Mesodermal cell (in vitro differentiated cells): ENCODE measurements around the gene NLK.

ENCODE experiments used
- H3K27ac ChIP-seq: 2 replicates; pipeline ENCODE4 v1.7.0; 2013; ENCODE audit warnings: mild to moderate bottlenecking, low read depth, low read length, moderate library complexity; ENCODE audit not compliant: severe bottlenecking
- H3K36me3 ChIP-seq: 2 replicates; pipeline ENCODE4 v1.7.1; 2013; ENCODE audit warnings: mild to moderate bottlenecking, low read length, moderate library complexity; ENCODE audit not compliant: control insufficient read depth, insufficient read depth
- H3K4me1 ChIP-seq: one replicate; pipeline ENCODE4 v1.7.1; 2013; ENCODE audit warnings: mild to moderate bottlenecking, low read length; ENCODE audit not compliant: insufficient read depth, control insufficient read depth, poor library complexity, severe bottlenecking
- H3K4me3 ChIP-seq: 2 replicates; pipeline ENCODE4 v1.7.0; 2013; ENCODE audit warnings: low read length, control low read depth, mild to moderate bottlenecking; ENCODE audit not compliant: insufficient read depth, poor library complexity, severe bottlenecking; ENCODE audit errors: extremely low read depth
- H3K9me3 ChIP-seq: 2 replicates; pipeline ENCODE4 v1.7.1; 2013; ENCODE audit warnings: mild to moderate bottlenecking, low read length, moderate library complexity; ENCODE audit not compliant: control insufficient read depth
- WGBS, 2 experiments: methylation state at CpG; one replicate each; pipeline ENCODE4 v1.1.5; 2013; ENCODE audit warnings: missing lambda C conversion rate in 2 of 2; ENCODE audit not compliant: insufficient coverage in 2 of 2; 5-methylcytosine and 5-hydroxymethylcytosine counted together

NLK gene

GRCh38 chr17:28112181-28112580, 69.7 kb downstream of the NLK start:
- WGBS, 2 experiments = 100% methylated on average over 1 of the region's 1 CpG; no CpG with 5 or more reads in 1 of the 2 experiments
- H3K27ac ChIP-seq = peak overlapping the region; percentile 50
- peaks cover under 1% of the 10 kb centered on the region for H3K36me3 ChIP-seq
- no peaks in the 10 kb centered on the region for H3K9me3 ChIP-seq
- peaks cover 17% of the 10 kb centered on the region for H3K4me1 ChIP-seq
- no peak overlapping the region for H3K4me3 ChIP-seq

- no peak overlapping the region for H3K4me3 ChIP-seq
Measured at GRCh38 chr17:28112606-28113005, 70.1 kb downstream of the NLK start.

GRCh38 chr17:28113269-28113668, 70.8 kb downstream of the NLK start:
- Histone ChIP-seq H3K36me3 (peaks cover 3% of the 10 kb centered on the region), H3K4me1 (peaks cover 18% of the 10 kb centered on the region), H3K9me3 (no peaks in the 10 kb centered on the region), H3K4me3 (no peak overlapping the region), H3K27ac (no peak overlapping the region)

More at GRCh38 chr17:28112606-28113005, 70.1 kb downstream of the NLK start:
- Histone ChIP-seq H3K36me3 (peaks cover 3% of the 10 kb centered on the region), H3K4me1 (peaks cover 18% of the 10 kb centered on the region), H3K27ac (peak overlapping the region; percentile 50), H3K9me3 (no peaks in the 10 kb centered on the region)
- WGBS, 2 experiments = 100% methylated on average over 1 of the region's 2 CpGs; no CpG with 5 or more reads in 1 of the 2 experiments

- Histone ChIP-seq H3K27ac (no peak overlapping the region), H3K9me3 (no peaks in the 10 kb centered on the region), H3K4me1 (peaks cover 18% of the 10 kb centered on the region), H3K4me3 (no peak overlapping the region), H3K36me3 (peaks cover 3% of the 10 kb centered on the region)
- WGBS, 2 experiments = 100% methylated on average over 1 of the region's 1 CpG; no CpG with 5 or more reads in 1 of the 2 experiments
Measured at GRCh38 chr17:28115046-28115445, 72.6 kb downstream of the NLK start.

- Histone ChIP-seq H3K27ac (no peak overlapping the region), H3K36me3 (peaks cover 3% of the 10 kb centered on the region)
Measured at GRCh38 chr17:28117304-28117703, 74.8 kb downstream of the NLK start.

GRCh38 chr17:28118362-28118761, 75.9 kb downstream of the NLK start:
- Histone ChIP-seq H3K9me3 (no peaks in the 10 kb centered on the region), H3K4me3 (no peak overlapping the region), H3K36me3 (peaks cover 12% of the 10 kb centered on the region), H3K27ac (no peak overlapping the region), H3K4me1 (peaks cover 7% of the 10 kb centered on the region)
- WGBS, 2 experiments = no CpG with 5 or more reads among the region's 1 CpG

More at GRCh38 chr17:28117304-28117703, 74.8 kb downstream of the NLK start:
- Histone ChIP-seq H3K9me3 (no peaks in the 10 kb centered on the region), H3K4me1 (peaks cover 9% of the 10 kb centered on the region), H3K4me3 (no peak overlapping the region)

GRCh38 chr17:28119046-28119445, 76.6 kb downstream of the NLK start:
- peaks cover 3% of the 10 kb centered on the region for H3K4me1 ChIP-seq
- WGBS, 2 experiments = 100% methylated on average over 1 of the region's 2 CpGs; no CpG with 5 or more reads in 1 of the 2 experiments
- H3K9me3 ChIP-seq = no peaks in the 10 kb centered on the region
- H3K27ac ChIP-seq = no peak overlapping the region
- peaks cover 14% of the 10 kb centered on the region for H3K36me3 ChIP-seq
- no peak overlapping the region for H3K4me3 ChIP-seq

- no peak overlapping the region for H3K27ac ChIP-seq
- 83 to 100% methylated on average over 1 to 2 of the region's 2 CpGs for WGBS, 2 experiments
- H3K4me3 ChIP-seq = no peak overlapping the region
- peaks cover 3% of the 10 kb centered on the region for H3K4me1 ChIP-seq
- peaks cover 19% of the 10 kb centered on the region for H3K36me3 ChIP-seq
- no peaks in the 10 kb centered on the region for H3K9me3 ChIP-seq
Measured at GRCh38 chr17:28119560-28119959, 77.1 kb downstream of the NLK start.

- WGBS, 2 experiments = no CpG with 5 or more reads among the region's 1 CpG
- peaks cover 3% of the 10 kb centered on the region for H3K4me1 ChIP-seq
Measured at GRCh38 chr17:28120766-28121165, 78.3 kb downstream of the NLK start.

GRCh38 chr17:28124962-28125361, 82.5 kb downstream of the NLK start:
- H3K36me3 ChIP-seq = peaks cover 29% of the 10 kb centered on the region
- no CpG with 5 or more reads among the region's 1 CpG for WGBS, 2 experiments
- no peaks in the 10 kb centered on the region for H3K9me3 ChIP-seq
- no peaks in the 10 kb centered on the region for H3K4me1 ChIP-seq
- no peak overlapping the region for H3K4me3 ChIP-seq
- no peak overlapping the region for H3K27ac ChIP-seq

More at GRCh38 chr17:28120766-28121165, 78.3 kb downstream of the NLK start:
- H3K4me3 ChIP-seq = no peak overlapping the region
- peaks cover 20% of the 10 kb centered on the region for H3K36me3 ChIP-seq
- H3K9me3 ChIP-seq = no peaks in the 10 kb centered on the region
- H3K27ac ChIP-seq = no peak overlapping the region

GRCh38 chr17:28125526-28126378, 83.3 kb downstream of the NLK start:
- Histone ChIP-seq H3K4me1 (no peaks in the 10 kb centered on the region), H3K4me3 (no peak overlapping the region), H3K9me3 (no peaks in the 10 kb centered on the region), H3K36me3 (peaks cover 29% of the 10 kb centered on the region), H3K27ac (no peak overlapping the region)
- no CpG with 5 or more reads among the region's 4 CpGs for WGBS, 2 experiments
